Breast epithelium (tissue), 4 donors: ENCODE measurements around the gene ZSCAN1. TPM values are rescaled to one million over a fixed set of nuclear protein-coding genes. Genes with fewer than 3 reads are reported as not detected.

Experiments used
- DNase-seq, 2 donors: peaks; one replicate each; pipeline ENCODE4 v3.0.0-alpha.2; 2019; ENCODE audit warnings: low spot score in 2 of 2
- H3K27ac ChIP-seq, 2 donors: fragments of 200-600 bp; sonication (generic) in 1 of 2; one replicate each; pipeline ENCODE4 v1.5.1; 2016 to 2019; ENCODE audit warnings: mild to moderate bottlenecking in 1 of 2
- H3K27me3 ChIP-seq, 2 donors: fragments of 200-600 bp; sonication (generic) in 1 of 2; one replicate each; pipeline versions ENCODE4 v1.5.1 to v1.6.0; 2017 to 2019; ENCODE audit warnings: control low read depth in 1 of 2, mild to moderate bottlenecking in 1 of 2
- H3K36me3 ChIP-seq: fragments of 200-600 bp; one replicate; pipeline ENCODE4 v1.5.1; 2019
- H3K4me1 ChIP-seq, 2 donors: fragments of 200-600 bp; sonication (generic); one replicate each; pipeline ENCODE4 v1.5.1; 2016 to 2019; ENCODE audit warnings: control low read depth in 1 of 2
- H3K4me3 ChIP-seq, 3 donors: fragments of 200-600 bp; sonication (generic); 1 replicate in 2 of 3; 2 replicates in 1 of 3; pipeline ENCODE4 v1.5.1; 2016 to 2019; ENCODE audit warnings: mild to moderate bottlenecking in 3 of 3, moderate library complexity in 2 of 3
- H3K9me3 ChIP-seq, 2 donors: fragments of 200-600 bp; sonication (generic) in 1 of 2; one replicate each; pipeline ENCODE4 v1.5.1; 2016 to 2019; ENCODE audit warnings: control low read depth in 1 of 2
- CTCF ChIP-seq, 3 donors: fragments of 450-650 bp; IDR thresholded peaks; one replicate each; pipeline ENCODE4 v1.5.1; 2016 to 2017; ENCODE audit warnings: antibody characterized with exemption in 3 of 3, mild to moderate bottlenecking in 3 of 3, moderate library complexity in 3 of 3
- POLR2A ChIP-seq: fragments of 450-650 bp; IDR thresholded peaks from one replicate; pipeline ENCODE4 v1.6.1; 2016; ENCODE audit warnings: antibody characterized with exemption, mild to moderate bottlenecking, moderate library complexity
- POLR2AphosphoS5 ChIP-seq, 3 donors: sonication (generic); formaldehyde crosslinking; IDR thresholded peaks; one replicate each; pipeline ENCODE4 v1.6.1; 2017; ENCODE audit warnings: antibody characterized with exemption in 3 of 3
- intact Hi-C: fragments of 100-400 bp; cut with DNase I; formaldehyde crosslinking; loops from one replicate; pipeline ENCODE4 v1.15.1; 2023; ENCODE audit warnings: low total_unique reads
- total RNA-seq, 3 donors: library from RNA; depleted of rRNA; stranded (reverse); fragments of >200 nt; gene quantifications; one replicate each; pipeline ENCODE4 v1.1.0, GENCODE V29; 2016

The ZSCAN1 gene
- total RNA-seq, 3 donors from 2014 or later = 1.3 TPM; not detected in 2

- no peaks in the 10 kb centered on the region for H3K4me1 ChIP-seq
- intact Hi-C loops = no loop called here
- peak overlapping the region; percentile 71 to 98 (median 97) for H3K4me3 ChIP-seq
- H3K27me3 ChIP-seq = no peaks in the 10 kb centered on the region
- no peak for TF ChIP-seq CTCF (IDR thresholded peaks at IDR 0.05)
- TF ChIP-seq POLR2AphosphoS5 (IDR thresholded peaks at IDR 0.05) = no peak
- TF ChIP-seq POLR2A = no peak
- H3K9me3 ChIP-seq = peaks cover 34 to 41% of the 10 kb centered on the region in 2 donors
- H3K36me3 ChIP-seq = peaks cover 4% of the 10 kb centered on the region
- peak overlapping the region; percentile 95 to 99 for H3K27ac ChIP-seq
- no peak for DNase-seq
These were observed 64.8 kb downstream of the ZSCAN1 start for GRCh38 chr19:58098682-58098998.

Other genes starting within 250 kb of the ZSCAN1 start
- 10 to 100 TPM in 2 of 3 donors, 1 to 10 TPM in 1; 4.0 to 71.4 (median 54.9) TPM for gene ZNF552, start 219.1 kb upstream of the ZSCAN1 start, total RNA-seq
- gene ZNF587B, start 203.7 kb upstream of the ZSCAN1 start, total RNA-seq = 10 to 100 TPM; 10.7 to 26.6 (median 25.2) TPM
- gene ZNF587, start 184.2 kb upstream of the ZSCAN1 start, total RNA-seq = 10 to 100 TPM; 14.4 to 45.4 (median 35.1) TPM
- 10 to 100 TPM in 2 of 3 donors, 1 to 10 TPM in 1; 4.8 to 26.1 (median 17.0) TPM for gene ZNF814, start 145.0 kb upstream of the ZSCAN1 start, total RNA-seq
- 10 to 100 TPM; 10.1 to 28.7 (median 14.4) TPM for gene ZNF417, start 117.4 kb upstream of the ZSCAN1 start, total RNA-seq
- 1 to 10 TPM; 3.2 to 8.9 (median 5.9) TPM for gene ZNF418, start 98.6 kb upstream of the ZSCAN1 start, total RNA-seq
- 1 to 10 TPM; 4.6 to 7.5 (median 7.3) TPM for gene ZNF256, start 86.3 kb upstream of the ZSCAN1 start, total RNA-seq
- gene C19orf18, start 59.5 kb upstream of the ZSCAN1 start, total RNA-seq = 1 to 10 TPM in 1 of 3 donors, under 1 TPM in 2; 0.44 to 3.3 (median 0.80) TPM
- 10 to 100 TPM; 12.0 to 46.5 (median 21.6) TPM for gene ZNF606, start 31.2 kb upstream of the ZSCAN1 start, total RNA-seq
- gene ZNF135, start 25.3 kb downstream of the ZSCAN1 start, total RNA-seq = 10 to 100 TPM in 2 of 3 donors, 1 to 10 TPM in 1; 7.5 to 16.2 (median 14.4) TPM
- 10 to 100 TPM; 29.1 to 94.4 (median 66.2) TPM for gene ZSCAN18, start 64.2 kb downstream of the ZSCAN1 start, total RNA-seq
- 10 to 100 TPM in 2 of 3 donors, 1 to 10 TPM in 1; 6.9 to 20.8 (median 13.8) TPM for gene ZNF329, start 116.8 kb downstream of the ZSCAN1 start, total RNA-seq
- 10 to 100 TPM; 21.9 to 46.5 (median 39.0) TPM for gene ZNF274, start 149.0 kb downstream of the ZSCAN1 start, total RNA-seq
- 10 to 100 TPM; 10.1 to 70.2 (median 36.1) TPM for gene ZNF544, start 194.9 kb downstream of the ZSCAN1 start, total RNA-seq
- 10 to 100 TPM in 1 of 3 donors, 1 to 10 TPM in 2; 4.2 to 10.8 (median 9.2) TPM for gene ZNF8, start 244.9 kb downstream of the ZSCAN1 start, total RNA-seq